Endometrial microvascular endothelial cells (primary cell): Measurements from ENCODE around the gene IGSF6. TPM values are rescaled to one million over a fixed set of nuclear protein-coding genes. Genes with fewer than 3 reads are reported as not detected.
"Not testable (repeated sequence)": the region's sequence is repeated elsewhere in the genome, so short reads cannot be mapped to it uniquely, and the experiment has no call there.

Experiments
- in situ Hi-C: cut with HindIII; loops from 2 replicates; pipeline ENCODE4 v1.10.0; 2017; ENCODE audit warnings: low sequenced_read_pairs, low pct_unique_long_range_greater_than_20kb; ENCODE audit errors: inconsistent ontology term
- total RNA-seq: library from RNA; depleted of rRNA; stranded (reverse); fragments of >200 nt; gene quantifications from one replicate; pipeline ENCODE4 v1.2.3, GENCODE V29; 2015; ENCODE audit errors: inconsistent ontology term

IGSF6 gene
- total RNA-seq, 1 donor from 2014 or later, result not detected

GRCh38 chr16:21656795-21657768, 4.7 kb upstream of the IGSF6 start:
- in situ Hi-C loops, result no loop called here

- in situ Hi-C loops, result no loop called here
These were observed 2.5 kb upstream of the IGSF6 start for GRCh38 chr16:21654881-21655280.

GRCh38 chr16:21654466-21654865, 2.1 kb upstream of the IGSF6 start:
- in situ Hi-C loops, result no loop called here

GRCh38 chr16:21653571-21653970, 1.2 kb upstream of the IGSF6 start:
- in situ Hi-C loops, result no loop called here

- in situ Hi-C loops, result no loop called here
These were observed 893 bp downstream of the IGSF6 start for GRCh38 chr16:21651515-21651914.

- in situ Hi-C loops, result no loop called here
These were observed 1.9 kb downstream of the IGSF6 start for GRCh38 chr16:21650521-21650920.

GRCh38 chr16:21649826-21650406, 2.5 kb downstream of the IGSF6 start:
- in situ Hi-C loops, result not testable (repeated sequence)

GRCh38 chr16:21647562-21648164, 4.7 kb downstream of the IGSF6 start:
- in situ Hi-C loops, result no loop called here

- in situ Hi-C loops, result no loop called here
These were observed 5.5 kb downstream of the IGSF6 start for GRCh38 chr16:21646721-21647561.

- in situ Hi-C loops, result no loop called here
These were observed 6.3 kb downstream of the IGSF6 start for GRCh38 chr16:21646091-21646490.

GRCh38 chr16:21645261-21645721, 7.1 kb downstream of the IGSF6 start:
- in situ Hi-C loops, result no loop called here

GRCh38 chr16:21644674-21645073, 7.7 kb downstream of the IGSF6 start:
- in situ Hi-C loops, result no loop called here

- in situ Hi-C loops, result no loop called here
These were observed 8.6 kb downstream of the IGSF6 start for GRCh38 chr16:21643785-21644184.

GRCh38 chr16:21642861-21643260, 9.5 kb downstream of the IGSF6 start:
- in situ Hi-C loops, result no loop called here

- in situ Hi-C loops, result no loop called here
These were observed 10.5 kb downstream of the IGSF6 start for GRCh38 chr16:21641916-21642315.

- in situ Hi-C loops, result no loop called here
These were observed 12.9 kb downstream of the IGSF6 start for GRCh38 chr16:21639493-21639892.

GRCh38 chr16:21638573-21638975, 13.8 kb downstream of the IGSF6 start:
- in situ Hi-C loops, result no loop called here

- in situ Hi-C loops, result no loop called here
These were observed 15.1 kb downstream of the IGSF6 start for GRCh38 chr16:21637032-21637968.
